ENCODE data around the gene PPT2.

Gene PPT2

DNA sequence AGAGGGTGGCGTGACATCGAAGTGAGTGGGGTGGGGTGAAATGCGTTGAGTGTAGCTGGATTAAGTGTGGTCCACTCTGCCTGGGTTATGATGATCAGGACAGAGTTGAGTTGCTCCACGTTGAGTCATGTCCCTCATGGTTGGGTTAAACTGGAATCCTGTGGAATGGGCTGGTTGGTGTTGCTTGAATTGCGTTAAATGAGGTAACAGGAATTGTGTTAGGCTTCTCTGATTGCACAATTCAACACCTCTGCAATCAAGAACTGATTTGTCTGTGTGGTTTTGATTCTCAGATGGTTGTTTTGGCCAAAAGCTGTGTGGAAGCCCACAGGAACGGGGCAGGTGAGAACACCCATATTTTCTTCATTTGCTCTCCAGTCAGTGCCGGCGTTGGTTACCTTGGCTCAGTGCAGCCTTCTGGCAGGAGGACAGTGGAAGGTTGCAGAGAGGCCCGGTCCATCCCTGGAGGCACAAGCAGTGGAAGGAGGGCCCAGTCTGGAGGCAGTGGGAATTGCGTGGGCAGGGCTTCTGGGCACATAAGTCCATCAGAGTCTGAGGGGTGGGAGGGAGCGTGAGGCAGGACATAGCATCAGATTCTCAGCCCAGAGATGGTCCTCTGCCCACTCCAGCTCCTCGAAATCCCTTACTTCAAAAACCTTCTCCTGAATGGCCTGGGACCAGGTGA, 58.3 kb downstream of the PPT2 start:
- no peaks in the 10 kb centered on the region for H3K9me3 ChIP-seq (ENCODE audit: control insufficient read depth, low read depth, low read length)
- H3K4me1 ChIP-seq (ENCODE audit: control insufficient read depth, low read depth, low read length) = no peaks in the 10 kb centered on the region
- no peaks in the 10 kb centered on the region for H3K36me3 ChIP-seq (ENCODE audit: control insufficient read depth, low read depth, low read length)
- H3K27me3 ChIP-seq (ENCODE audit: control insufficient read depth, insufficient read depth, low read length) = no peaks in the 10 kb centered on the region
- no peak overlapping the region for H3K27ac ChIP-seq (ENCODE audit: low read length)
- no peak overlapping the region for H3K4me3 ChIP-seq (ENCODE audit: low read length)
- no peak overlapping the region for H3K9ac ChIP-seq (ENCODE audit: low read length)
